Fibroblast of pulmonary artery (primary cell): Measurements from ENCODE around the gene CCNI.

Experiments used
- DNase-seq: peaks from one replicate; pipeline ENCODE4 v3.0.0-alpha.2; 2010; ENCODE audit warnings: low read depth
- H3K4me3 ChIP-seq: replicated peaks from 2 replicates; pipeline ENCODE4 v1.5.1; 2011; ENCODE audit warnings: low read depth, mild to moderate bottlenecking, control low read depth, low read length, moderate library complexity
- CTCF ChIP-seq: IDR thresholded peaks from 2 replicates; pipeline ENCODE4 v1.5.1; 2011; ENCODE audit warnings: mild to moderate bottlenecking, control low read depth, low read length, inconsistent platforms; ENCODE audit errors: missing control alignments

The CCNI gene

GRCh38 chr4:77050962-77051361 lies 24.8 kb downstream of the CCNI start:
- no peak for TF ChIP-seq CTCF
- no peak overlapping the region for H3K4me3 ChIP-seq
- no peak for DNase-seq

GRCh38 chr4:77047037-77047436 lies 28.8 kb downstream of the CCNI start:
- DNase-seq, result peak; percentile 43
- peak; percentile 44 for TF ChIP-seq CTCF
- no peak overlapping the region for H3K4me3 ChIP-seq

GRCh38 chr4:77045490-77045889 lies 30.3 kb downstream of the CCNI start:
- no peak overlapping the region for H3K4me3 ChIP-seq
- TF ChIP-seq CTCF, result peak; percentile 27
- DNase-seq, result peak; percentile 45

GRCh38 chr4:77044461-77045150 lies 31.2 kb downstream of the CCNI start:
- peak; percentile 61 for TF ChIP-seq CTCF
- DNase-seq, result peak; percentile 68

GRCh38 chr4:77043507-77044136 lies 32.2 kb downstream of the CCNI start:
- TF ChIP-seq CTCF, result no peak

More at GRCh38 chr4:77044461-77045150, 31.2 kb downstream of the CCNI start:
- no peak overlapping the region for H3K4me3 ChIP-seq

GRCh38 chr4:77040854-77041725 lies 34.7 kb downstream of the CCNI start:
- TF ChIP-seq CTCF, result no peak
- no peak for DNase-seq
- H3K4me3 ChIP-seq, result no peak overlapping the region

More at GRCh38 chr4:77043507-77044136, 32.2 kb downstream of the CCNI start:
- no peak overlapping the region for H3K4me3 ChIP-seq
- peak; percentile 46 for DNase-seq
